Common myeloid progenitor, CD34-positive (primary cell): ENCODE data around the gene GIPC1.

Source experiments
- CTCF ChIA-PET: fragments of 350-600 bp; sonication (Branson Sonifier 250); formaldehyde crosslinking; loops from one replicate; lab custom pipeline; 2021; ENCODE audit warnings: antibody characterized with exemption; lab: Charles Lee
- POLR2A ChIA-PET: fragments of 350-600 bp; sonication (Branson Sonifier 250); formaldehyde crosslinking; loops from one replicate; lab custom pipeline; 2021; ENCODE audit warnings: antibody characterized with exemption; lab: Charles Lee
- DNase-seq, 3 donors: peaks; one replicate each; pipeline versions ENCODE4 v3.0.0 to v3.0.0-alpha.2; 2013
- H3K27ac ChIP-seq, 2 experiments: 1 replicate in 1 of 2; 2 replicates in 1 of 2; pipeline ENCODE4 v1.7.0; 2013; ENCODE audit warnings: inconsistent platforms in 2 of 2, low read length in 2 of 2, mild to moderate bottlenecking in 2 of 2, low read depth in 1 of 2, moderate library complexity in 1 of 2; ENCODE audit not compliant: severe bottlenecking in 2 of 2, insufficient read depth in 1 of 2, poor library complexity in 1 of 2
- H3K27me3 ChIP-seq, 5 experiments: replicated peaks in 2 of 5; 1 replicate in 3 of 5; 2 replicates in 2 of 5; pipeline versions ENCODE4 v1.6.1 to v1.7.0; 2013; ENCODE audit warnings: low read length in 4 of 5, mild to moderate bottlenecking in 2 of 5, moderate library complexity in 2 of 5, inconsistent platforms in 1 of 5; ENCODE audit not compliant: insufficient read depth in 5 of 5, control insufficient read depth in 4 of 5
- H3K36me3 ChIP-seq, 4 experiments: 1 replicate in 2 of 4; 2 replicates in 2 of 4; pipeline versions ENCODE4 v1.6.1 to v1.7.0; 2013; ENCODE audit warnings: low read length in 3 of 4, control low read depth in 1 of 4, mild to moderate bottlenecking in 1 of 4; ENCODE audit not compliant: control insufficient read depth in 4 of 4, insufficient read depth in 4 of 4
- H3K4me1 ChIP-seq, 4 experiments: 1 replicate in 3 of 4; 2 replicates in 1 of 4; pipeline versions ENCODE4 v1.6.1 to v1.7.1; 2013; ENCODE audit warnings: low read length in 3 of 4, mild to moderate bottlenecking in 3 of 4, control low read depth in 1 of 4, inconsistent platforms in 1 of 4, moderate library complexity in 1 of 4; ENCODE audit not compliant: control insufficient read depth in 4 of 4, insufficient read depth in 4 of 4; ENCODE audit errors: control extremely low read depth in 1 of 4
- H3K4me3 ChIP-seq, 7 experiments: 1 replicate in 4 of 7; 2 replicates in 3 of 7; pipeline versions ENCODE4 v1.5.1 to v1.7.0; 2013; ENCODE audit warnings: mild to moderate bottlenecking in 7 of 7, low read length in 6 of 7, moderate library complexity in 6 of 7, inconsistent platforms in 2 of 7, low read depth in 2 of 7, control low read depth in 1 of 7; ENCODE audit not compliant: insufficient read depth in 4 of 7, control insufficient read depth in 1 of 7; ENCODE audit errors: extremely low read depth in 1 of 7
- H3K9me3 ChIP-seq, 5 experiments: 1 replicate in 4 of 5; 2 replicates in 1 of 5; pipeline versions ENCODE4 v1.6.1 to v1.7.1; 2013; ENCODE audit warnings: low read length in 4 of 5, mild to moderate bottlenecking in 2 of 5, inconsistent platforms in 1 of 5, low read depth in 1 of 5, moderate library complexity in 1 of 5; ENCODE audit not compliant: control insufficient read depth in 4 of 5, insufficient read depth in 2 of 5; ENCODE audit errors: control extremely low read depth in 1 of 5
- WGBS: methylation state at CpG from one replicate; pipeline ENCODE4 v1.1.5; 2013; ENCODE audit not compliant: insufficient coverage; 5-methylcytosine and 5-hydroxymethylcytosine counted together

Gene GIPC1

DNA sequence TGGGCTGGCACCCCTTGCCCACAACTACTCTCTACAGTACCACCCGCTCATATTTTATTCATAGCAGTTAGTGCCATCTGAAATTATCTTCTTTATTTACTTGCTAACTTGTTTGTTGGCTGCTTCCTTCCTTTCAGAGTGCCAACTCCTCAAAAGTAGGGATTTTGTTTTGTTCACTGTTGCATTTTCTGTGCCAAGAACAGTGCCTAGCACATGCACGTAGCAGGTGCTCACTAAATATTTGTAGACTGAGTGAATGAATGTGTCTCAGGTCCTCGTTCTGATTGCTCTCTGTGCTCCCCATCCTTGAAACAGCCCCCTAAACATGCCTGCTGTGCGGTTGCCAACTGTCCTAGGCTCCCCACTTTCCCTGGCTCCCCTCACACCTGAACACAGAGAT, 1.5 kb downstream of the GIPC1 start:
- H3K27me3 ChIP-seq = no peaks in the 10 kb centered on the region
- no peaks in the 10 kb centered on the region for H3K9me3 ChIP-seq
- POLR2A ChIA-PET = interaction anchor here (2.0 kb wide), 1 partner anchor 24 kb away, joined by 8 read pairs; the partner anchor contains the start of gene DNAJB1
- H3K36me3 ChIP-seq = peaks cover 0 to 3% (median 1%) of the 10 kb centered on the region in 4 experiments
- H3K27ac ChIP-seq = no peak overlapping the region
- H3K4me1 ChIP-seq = peaks cover 0 to 20% (median 16%) of the 10 kb centered on the region in 4 experiments
- CTCF ChIA-PET = interaction anchor here (0.8 to 1.2 kb wide), 2 partner anchors 8 to 9 kb away, joined by 3 to 4 read pairs; no protein-coding TSS in a partner anchor
- no peak overlapping the region for H3K4me3 ChIP-seq
- DNase-seq = no peak
- WGBS = no CpG with 5 or more reads among the region's 4 CpGs

DNA sequence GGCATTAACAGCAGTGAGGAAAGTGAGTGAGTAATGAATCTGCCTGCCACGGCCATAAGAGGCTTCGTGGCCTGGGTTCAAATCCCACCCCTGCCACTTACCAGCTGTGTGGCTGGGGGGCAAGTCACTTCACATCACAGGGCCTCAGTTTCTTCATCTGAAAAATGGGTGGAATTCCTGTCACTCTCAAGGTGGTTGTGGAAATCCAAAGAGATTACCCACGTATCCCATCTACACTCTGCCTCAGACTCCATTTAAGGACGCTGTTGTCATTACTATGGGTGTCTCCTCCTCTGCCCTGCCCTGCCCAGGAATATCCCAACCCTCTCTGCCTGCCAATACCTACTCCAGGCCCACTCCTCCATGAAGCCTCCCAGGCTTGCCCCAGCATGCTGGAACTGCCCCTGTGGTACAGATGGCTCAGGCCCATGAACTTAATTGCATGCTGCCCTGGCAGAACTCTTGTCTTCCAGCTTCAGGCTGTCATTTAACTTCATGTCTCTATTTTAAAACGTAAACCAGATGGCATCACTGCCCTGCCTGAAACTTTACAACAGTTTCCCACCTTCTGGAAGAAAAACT, 3.1 kb downstream of the GIPC1 start:
- no peak overlapping the region for H3K27ac ChIP-seq
- H3K4me1 ChIP-seq = peaks cover 0 to 20% (median 16%) of the 10 kb centered on the region in 4 experiments
- ChIA-PET CTCF (interaction anchor here (0.7 to 6.5 kb wide), 9 partner anchors 11 to 433 kb away, joined by 3 to 50 read pairs (median 3); no protein-coding TSS in a partner anchor), POLR2A (interaction anchor here (0.6 kb wide), 1 partner anchor 19 kb away, joined by 3 read pairs; no protein-coding TSS in a partner anchor)
- peaks cover 0 to 7% (median 4%) of the 10 kb centered on the region in 4 experiments for H3K36me3 ChIP-seq
- no peak overlapping the region for H3K4me3 ChIP-seq
- H3K9me3 ChIP-seq = no peaks in the 10 kb centered on the region
- no peaks in the 10 kb centered on the region for H3K27me3 ChIP-seq
- no peak for DNase-seq
- WGBS = 94% methylated on average over 5 of the region's 5 CpGs

DNA sequence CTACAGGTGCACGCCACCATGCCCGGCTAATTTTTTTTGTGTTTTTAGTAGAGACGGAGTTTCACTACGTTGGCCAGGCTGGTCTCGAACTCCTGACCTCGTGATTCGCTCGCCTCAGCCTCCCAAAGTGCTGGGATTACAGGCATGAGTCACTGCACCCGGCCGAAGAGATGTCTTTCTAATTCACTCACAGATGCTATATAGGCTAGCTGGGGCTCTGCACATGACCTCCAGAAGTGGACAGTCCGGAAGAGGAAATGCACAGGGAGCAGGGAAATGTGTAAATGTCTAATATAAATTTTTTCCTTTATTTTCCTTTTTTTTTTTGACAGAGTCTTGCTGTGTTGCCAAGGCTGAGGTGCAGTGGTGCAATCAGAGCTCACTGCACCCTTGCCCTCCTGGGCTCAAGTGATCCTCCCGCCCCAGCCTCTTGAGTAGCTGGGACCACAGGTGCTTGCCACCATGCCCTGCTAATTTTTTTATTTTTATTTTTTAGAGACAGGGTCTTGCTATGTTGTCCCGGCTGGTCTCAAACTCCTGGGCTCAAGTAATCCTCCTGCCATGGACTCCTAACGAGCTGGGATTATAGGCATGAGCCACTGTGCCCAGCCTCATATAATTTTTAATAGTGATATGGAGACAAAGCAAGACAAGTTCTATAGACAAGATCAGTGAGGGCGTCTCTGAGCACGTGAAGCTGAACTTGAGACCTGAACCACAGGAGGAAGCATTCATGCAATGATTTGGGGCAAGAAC, 8.4 kb downstream of the GIPC1 start:
- 99% methylated on average over 12 of the region's 16 CpGs for WGBS
- Histone ChIP-seq H3K9me3 (no peaks in the 10 kb centered on the region), H3K36me3 (peaks cover 0 to 9% (median 4%) of the 10 kb centered on the region in 4 experiments), H3K27ac (no peak overlapping the region), H3K4me3 (no peak overlapping the region), H3K4me1 (peaks cover 0 to 5% (median 1%) of the 10 kb centered on the region in 4 experiments), H3K27me3 (no peaks in the 10 kb centered on the region)
- ChIA-PET POLR2A (no interaction called here), CTCF (interaction anchor here (0.8 to 6.5 kb wide), 6 partner anchors 7 to 18 kb away, joined by 4 to 50 read pairs (median 6); no protein-coding TSS in a partner anchor)
- DNase-seq = no peak

GRCh38 chr19:14482172-14482941, 13.6 kb downstream of the GIPC1 start:
- WGBS = 97% methylated on average over 6 of the region's 18 CpGs
- Histone ChIP-seq H3K27me3 (no peaks in the 10 kb centered on the region), H3K36me3 (peaks cover 0 to 14% (median 9%) of the 10 kb centered on the region in 4 experiments), H3K27ac (no peak overlapping the region), H3K9me3 (no peaks in the 10 kb centered on the region), H3K4me3 (no peak overlapping the region), H3K4me1 (peaks cover 0 to 21% (median 18%) of the 10 kb centered on the region in 4 experiments)
- ChIA-PET POLR2A (interaction anchor here (0.5 kb wide), 1 partner anchor 10 kb away, joined by 3 read pairs; no protein-coding TSS in a partner anchor), CTCF (interaction anchor here (0.9 to 6.2 kb wide), 8 partner anchors 9 to 57 kb away, joined by 3 to 50 read pairs (median 6); partner anchors contain the start of gene PKN1)
- DNase-seq = no peak

DNA sequence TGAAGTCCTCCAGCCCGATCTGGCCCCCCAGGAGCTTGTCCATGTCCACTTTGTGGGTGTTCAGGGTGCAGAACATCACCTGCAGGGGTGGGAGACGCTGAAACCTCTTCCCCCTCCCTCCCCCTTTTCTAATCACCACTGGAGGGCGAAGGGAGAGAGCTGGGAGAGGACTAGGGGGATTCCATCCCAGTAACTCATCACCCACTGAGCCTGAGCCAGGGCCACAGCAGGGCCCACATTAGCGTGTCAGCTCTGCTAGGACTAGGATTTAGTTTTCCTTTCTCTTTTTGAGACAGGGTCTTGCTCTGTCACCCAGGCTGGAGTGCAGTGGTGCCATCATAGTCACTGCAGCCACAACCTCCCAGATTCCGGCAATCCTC, 15.2 kb downstream of the GIPC1 start:
- no peak for DNase-seq
- no peak overlapping the region for H3K27ac ChIP-seq
- peaks cover 0 to 15% (median 9%) of the 10 kb centered on the region in 4 experiments for H3K36me3 ChIP-seq
- H3K4me3 ChIP-seq = no peak overlapping the region
- H3K27me3 ChIP-seq = peaks cover 0 to 3% (median 0%) of the 10 kb centered on the region in 5 experiments
- ChIA-PET POLR2A (no interaction called here), CTCF (interaction anchor here (0.5 to 6.2 kb wide), 19 partner anchors 9 to 344 kb away, joined by 3 to 50 read pairs (median 4); partner anchors contain the start of genes GIPC1 and PKN1)
- no peaks in the 10 kb centered on the region for H3K9me3 ChIP-seq
- 100% methylated on average over 1 of the region's 5 CpGs for WGBS
- peaks cover 0 to 29% (median 22%) of the 10 kb centered on the region in 4 experiments for H3K4me1 ChIP-seq

- Histone ChIP-seq H3K4me3 (peak overlapping the region in 2 of 7 experiments; percentile 11 to 19), H3K4me1 (peaks cover 0 to 34% (median 27%) of the 10 kb centered on the region in 4 experiments), H3K9me3 (no peaks in the 10 kb centered on the region), H3K36me3 (peaks cover 0 to 15% (median 9%) of the 10 kb centered on the region in 4 experiments), H3K27ac (no peak overlapping the region), H3K27me3 (peaks cover 0 to 8% (median under 1%) of the 10 kb centered on the region in 5 experiments)
- CTCF ChIA-PET = interaction anchor here (0.5 to 6.2 kb wide), 24 partner anchors 7 to 695 kb away, joined by 3 to 50 read pairs (median 5); partner anchors contain the start of genes DDX39A, GIPC1 and PKN1
- DNase-seq = peak; percentile 61 to 78 (median 78)
- POLR2A ChIA-PET = interaction anchor here (1.0 to 1.4 kb wide), 2 partner anchors 12 to 37 kb away, joined by 3 to 11 read pairs; partner anchors contain the start of gene DNAJB1
- 61% methylated on average over 30 of the region's 43 CpGs for WGBS
These were observed 15.8 kb downstream of the GIPC1 start for GRCh38 chr19:14479975-14480699.
